HG02970 (cell line): ENCODE results near the gene RASGRP2.

Source experiments
- ATAC-seq: cut with Tn5 transposase; IDR thresholded peaks from one replicate; pipeline ENCODE4 v1.9.1; 2021; ENCODE audit warnings: mild to moderate bottlenecking, moderate library complexity, moderate number of reproducible peaks; ENCODE audit not compliant: unreplicated experiment, low FRiP score

Gene RASGRP2

GRCh38 chr11:64743591-64744543 is at the start of gene RASGRP2:
TSS of gene RASGRP2 (minus strand) at chr11:64744142. CDS start at chr11:64742866, 1,276 bp downstream.
- ATAC-seq: no peak

DNA sequence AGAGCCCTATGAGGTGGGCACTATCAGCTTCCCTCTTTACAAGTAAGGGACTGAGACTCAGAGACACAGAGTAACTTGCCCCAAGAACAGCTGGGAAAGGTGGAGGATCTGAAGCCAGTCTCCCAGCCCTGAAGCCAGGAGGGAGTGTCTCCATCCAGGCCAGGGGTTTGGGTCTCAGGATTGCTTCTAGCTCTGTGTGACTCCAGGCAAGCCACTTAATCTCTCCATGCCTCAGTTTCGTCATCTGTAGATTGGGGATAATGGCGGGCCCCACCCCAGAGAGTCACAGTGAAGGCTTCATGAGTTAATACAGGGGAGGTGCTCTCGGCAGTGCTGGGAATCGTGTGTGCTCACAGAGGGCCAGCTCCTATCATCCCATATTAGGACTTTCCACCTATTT is 48.5 kb upstream of the RASGRP2 start:
- ATAC-seq: no peak

- ATAC-seq: no peak
These were observed 47.9 kb upstream of the RASGRP2 start for GRCh38 chr11:64791781-64792291.

DNA sequence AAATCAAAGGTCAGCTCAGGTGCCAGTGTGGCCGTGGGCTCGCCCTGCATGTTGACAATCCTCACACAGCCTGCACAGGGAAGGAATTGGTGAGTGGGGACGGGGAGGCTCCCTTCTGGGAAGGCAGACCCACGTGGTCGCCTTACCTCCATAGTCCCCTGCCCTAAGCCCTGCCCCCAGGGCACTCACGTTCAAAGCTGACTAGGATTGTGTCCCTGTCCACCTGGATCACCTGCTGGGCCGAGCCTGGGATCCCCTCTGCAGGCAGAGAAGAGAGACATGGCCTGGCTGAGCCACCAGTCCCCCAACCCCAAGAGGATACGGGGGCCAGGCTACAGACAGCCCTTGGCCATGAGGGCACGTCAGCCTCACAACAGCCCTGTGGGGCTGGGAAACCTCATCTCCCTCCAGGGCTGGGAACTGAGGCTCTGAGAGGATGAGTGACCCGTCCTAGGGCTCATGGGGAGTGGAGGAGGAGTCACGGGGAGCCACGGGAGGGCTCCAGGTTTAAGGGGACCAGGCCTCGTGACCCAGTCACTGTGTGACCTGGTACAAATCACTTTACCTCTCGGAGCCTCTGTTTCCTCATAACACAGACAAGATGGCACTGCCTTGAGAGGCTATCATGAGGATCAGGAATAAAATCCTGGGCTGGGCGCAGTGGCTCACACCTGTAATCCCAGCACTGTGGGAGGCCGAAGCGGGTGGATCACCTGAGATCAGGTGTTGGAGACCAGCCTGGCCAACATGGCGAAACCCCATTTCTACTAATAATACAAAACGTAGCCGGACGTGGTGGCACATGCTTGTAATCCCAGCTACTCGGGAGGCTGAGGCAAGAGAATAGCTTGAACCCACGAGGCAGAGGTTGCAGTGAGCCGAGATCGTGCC is 46.5 kb upstream of the RASGRP2 start:
- no peak for ATAC-seq

GRCh38 chr11:64789331-64790204 is 45.6 kb upstream of the RASGRP2 start:
- ATAC-seq: no peak

- ATAC-seq: no peak
These were observed 44.6 kb upstream of the RASGRP2 start for GRCh38 chr11:64788321-64789215.

GRCh38 chr11:64787526-64788320 is 43.8 kb upstream of the RASGRP2 start:
- no peak for ATAC-seq

DNA sequence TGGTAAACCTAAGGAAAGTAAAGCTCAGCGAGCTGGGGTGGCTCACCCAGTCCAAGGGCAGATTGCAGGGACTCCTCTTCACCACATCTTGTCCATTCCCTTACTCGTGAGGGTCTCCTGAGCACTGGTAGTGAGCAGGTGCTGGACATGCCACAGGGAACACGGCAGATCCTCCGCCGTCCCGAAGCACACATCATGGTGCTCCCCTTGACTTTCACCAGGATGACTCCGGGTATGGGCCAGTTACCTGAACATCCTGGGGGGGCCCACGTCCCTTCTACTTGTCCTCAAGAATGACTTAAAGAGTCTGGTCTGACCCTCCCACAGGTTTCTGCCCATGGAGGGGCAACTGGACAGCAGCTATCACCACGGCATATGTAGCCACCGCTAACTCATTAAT is 42.4 kb upstream of the RASGRP2 start:
- no peak for ATAC-seq

- ATAC-seq: no peak
These were observed 41.1 kb upstream of the RASGRP2 start for GRCh38 chr11:64784813-64785581.

GRCh38 chr11:64778473-64779298 is 34.7 kb upstream of the RASGRP2 start, which contains the start of gene SF1:
TSS of gene SF1 (minus strand) at chr11:64778542. CDS start at chr11:64778392, 150 bp downstream.
- peak; percentile 74 for ATAC-seq

DNA sequence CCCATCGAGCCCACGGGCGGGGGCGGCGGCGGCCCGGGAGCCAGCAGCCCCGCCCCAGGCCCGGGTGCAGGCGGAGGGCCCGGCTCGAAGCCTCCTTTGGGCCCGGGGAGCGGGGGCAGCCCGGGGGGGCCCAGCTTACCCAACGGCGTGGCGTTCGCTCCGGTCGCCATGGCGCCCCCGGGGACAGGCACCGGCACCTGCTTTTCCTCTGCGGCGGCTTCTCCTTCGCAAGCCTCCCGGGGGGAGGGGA is 34.2 kb upstream of the RASGRP2 start:
- peak; percentile 27 for ATAC-seq

GRCh38 chr11:64777449-64778222 is 33.7 kb upstream of the RASGRP2 start:
- ATAC-seq: peak; percentile 31

- no peak for ATAC-seq
These were observed 32.9 kb upstream of the RASGRP2 start for GRCh38 chr11:64776875-64777274.

DNA sequence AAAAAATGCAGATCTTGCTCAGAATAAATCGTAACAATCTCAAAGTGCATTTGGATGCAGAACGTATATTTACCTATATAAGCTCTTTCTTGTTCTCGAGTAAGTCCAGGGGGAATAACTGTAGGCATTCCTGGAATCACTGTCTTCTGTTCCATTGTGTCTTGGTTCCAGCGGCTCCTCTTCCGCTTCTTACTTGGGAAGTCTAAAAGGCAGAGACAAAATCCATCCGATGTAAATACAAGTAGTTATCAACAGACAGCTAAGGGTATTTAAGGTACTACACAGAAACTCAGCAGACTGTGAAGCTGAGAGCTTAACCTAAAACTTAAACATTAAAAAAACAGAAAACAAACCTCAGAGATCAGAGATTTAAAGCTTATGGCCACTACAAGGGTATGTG is 32.5 kb upstream of the RASGRP2 start:
- ATAC-seq: no peak

GRCh38 chr11:64774144-64774543 is 30.2 kb upstream of the RASGRP2 start:
- ATAC-seq: no peak
